Fibroblast of pulmonary artery (primary cell): ENCODE results near the gene PIEZO2.

ENCODE experiments used
- DNase-seq: peaks from one replicate; pipeline ENCODE4 v3.0.0-alpha.2; 2010; ENCODE audit warnings: low read depth
- H3K4me3 ChIP-seq: replicated peaks from 2 replicates; pipeline ENCODE4 v1.5.1; 2011; ENCODE audit warnings: low read depth, mild to moderate bottlenecking, control low read depth, low read length, moderate library complexity
- TF ChIP-seq, protein P1 (sequence below): IDR thresholded peaks from 2 replicates; pipeline ENCODE4 v1.5.1; 2011; ENCODE audit warnings: mild to moderate bottlenecking, control low read depth, low read length, inconsistent platforms; ENCODE audit errors: missing control alignments

The PIEZO2 gene

DNA sequence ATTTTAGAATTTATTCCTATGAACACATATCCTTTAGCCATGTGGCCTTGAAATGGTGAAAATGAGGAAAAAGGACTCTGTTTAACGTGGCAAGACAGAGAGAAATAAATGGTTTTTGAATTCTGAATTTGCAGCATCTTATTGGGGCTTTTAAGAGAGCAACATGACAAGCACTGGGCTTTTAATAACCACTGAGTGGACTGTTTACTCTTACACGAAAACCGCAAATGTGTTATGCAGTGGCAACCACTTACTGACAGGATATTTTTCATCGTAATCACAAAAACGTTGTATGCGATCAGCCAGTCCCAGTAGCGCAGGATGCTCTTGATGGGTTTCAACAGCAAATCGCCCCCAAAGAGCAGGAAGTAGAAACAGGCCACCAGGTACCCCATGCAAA, 397.0 kb downstream of the PIEZO2 start:
- no peak for DNase-seq
- no peak overlapping the region for H3K4me3 ChIP-seq
- TF ChIP-seq, protein P1, sequence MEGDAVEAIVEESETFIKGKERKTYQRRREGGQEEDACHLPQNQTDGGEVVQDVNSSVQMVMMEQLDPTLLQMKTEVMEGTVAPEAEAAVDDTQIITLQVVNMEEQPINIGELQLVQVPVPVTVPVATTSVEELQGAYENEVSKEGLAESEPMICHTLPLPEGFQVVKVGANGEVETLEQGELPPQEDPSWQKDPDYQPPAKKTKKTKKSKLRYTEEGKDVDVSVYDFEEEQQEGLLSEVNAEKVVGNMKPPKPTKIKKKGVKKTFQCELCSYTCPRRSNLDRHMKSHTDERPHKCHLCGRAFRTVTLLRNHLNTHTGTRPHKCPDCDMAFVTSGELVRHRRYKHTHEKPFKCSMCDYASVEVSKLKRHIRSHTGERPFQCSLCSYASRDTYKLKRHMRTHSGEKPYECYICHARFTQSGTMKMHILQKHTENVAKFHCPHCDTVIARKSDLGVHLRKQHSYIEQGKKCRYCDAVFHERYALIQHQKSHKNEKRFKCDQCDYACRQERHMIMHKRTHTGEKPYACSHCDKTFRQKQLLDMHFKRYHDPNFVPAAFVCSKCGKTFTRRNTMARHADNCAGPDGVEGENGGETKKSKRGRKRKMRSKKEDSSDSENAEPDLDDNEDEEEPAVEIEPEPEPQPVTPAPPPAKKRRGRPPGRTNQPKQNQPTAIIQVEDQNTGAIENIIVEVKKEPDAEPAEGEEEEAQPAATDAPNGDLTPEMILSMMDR: no peak

DNA sequence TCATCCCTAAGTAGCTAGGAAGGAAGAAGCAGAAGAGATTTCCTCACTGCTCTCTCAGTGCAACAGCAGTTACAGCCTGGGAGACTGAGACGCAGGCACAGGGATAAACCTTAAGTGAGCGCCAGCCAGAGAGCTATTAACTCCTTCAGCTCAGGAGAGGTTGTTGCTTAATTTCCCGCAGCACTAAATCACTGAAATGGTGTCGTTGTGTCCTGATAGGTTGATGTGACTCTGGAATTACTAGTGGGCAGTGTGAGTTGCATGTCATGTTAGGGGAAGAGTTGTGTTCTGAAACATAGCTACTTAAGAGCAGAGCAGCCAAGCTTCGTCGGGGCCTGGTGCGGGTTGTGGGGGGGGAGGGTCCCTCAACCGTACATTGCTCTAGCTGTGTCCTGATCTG, 397.7 kb downstream of the PIEZO2 start:
- no peak for DNase-seq
- TF ChIP-seq, protein P1: no peak
- H3K4me3 ChIP-seq: no peak overlapping the region

GRCh38 chr18:10750191-10751035, 399.0 kb downstream of the PIEZO2 start:
- H3K4me3 ChIP-seq: no peak overlapping the region
- DNase-seq: peak; percentile 69
- TF ChIP-seq, protein P1: no peak

- TF ChIP-seq, protein P1: no peak
- no peak for DNase-seq
Observed at GRCh38 chr18:10748641-10749040, 400.7 kb downstream of the PIEZO2 start.

GRCh38 chr18:10745971-10746370, 403.4 kb downstream of the PIEZO2 start:
- no peak overlapping the region for H3K4me3 ChIP-seq
- no peak for DNase-seq
- TF ChIP-seq, protein P1: no peak

More at GRCh38 chr18:10748641-10749040, 400.7 kb downstream of the PIEZO2 start:
- H3K4me3 ChIP-seq: no peak overlapping the region

- H3K4me3 ChIP-seq: no peak overlapping the region
- no peak for DNase-seq
- TF ChIP-seq, protein P1: no peak
Observed at GRCh38 chr18:10745219-10745618, 404.1 kb downstream of the PIEZO2 start.

GRCh38 chr18:10743766-10744165, 405.6 kb downstream of the PIEZO2 start:
- no peak for DNase-seq
- H3K4me3 ChIP-seq: no peak overlapping the region

More at GRCh38 chr18:10743766-10744165, 405.6 kb downstream of the PIEZO2 start:
- TF ChIP-seq, protein P1: no peak
